ENCODE measurements around the gene ARAF.

ARAF gene

GRCh38 chrX:47564438-47565085 lies 3.6 kb downstream of the ARAF start:
- DNase-seq = no peak

- DNase-seq = no peak
Measured at GRCh38 chrX:47566841-47567240, 5.8 kb downstream of the ARAF start.

GRCh38 chrX:47568656-47569295 lies 7.8 kb downstream of the ARAF start:
- no peak for DNase-seq

GRCh38 chrX:47570794-47571193 lies 9.8 kb downstream of the ARAF start:
- DNase-seq = no peak

- no peak for DNase-seq
Measured at GRCh38 chrX:47571215-47571614, 10.2 kb downstream of the ARAF start.

- DNase-seq = no peak
Measured at GRCh38 chrX:47571896-47572295, 10.9 kb downstream of the ARAF start.

- no peak for DNase-seq
Measured at GRCh38 chrX:47572773-47573340, 11.9 kb downstream of the ARAF start.

- no peak for DNase-seq
Measured at GRCh38 chrX:47573341-47574075, 12.5 kb downstream of the ARAF start.

- no peak for DNase-seq
Measured at GRCh38 chrX:47574076-47574546, 13.1 kb downstream of the ARAF start.

GRCh38 chrX:47574547-47575301 lies 13.7 kb downstream of the ARAF start:
- DNase-seq = no peak

GRCh38 chrX:47576021-47576898 lies 15.3 kb downstream of the ARAF start:
- DNase-seq = no peak

GRCh38 chrX:47577424-47577823 lies 16.4 kb downstream of the ARAF start:
- DNase-seq = no peak

- no peak for DNase-seq
Measured at GRCh38 chrX:47577901-47578300, 16.9 kb downstream of the ARAF start.

GRCh38 chrX:47578692-47579091 lies 17.7 kb downstream of the ARAF start:
- DNase-seq = no peak

GRCh38 chrX:47579537-47579936 lies 18.5 kb downstream of the ARAF start:
- DNase-seq = no peak

GRCh38 chrX:47581731-47582647 lies 21.0 kb downstream of the ARAF start, which contains the start of gene TIMP1:
Gene TIMP1, plus strand, starts transcription at chrX:47582436. Its CDS starts 980 bp downstream, at chrX:47583416.
- DNase-seq = peak; percentile 81

- no peak for DNase-seq
Measured at GRCh38 chrX:47583240-47583861, 22.3 kb downstream of the ARAF start.

GRCh38 chrX:47584714-47585113 lies 23.7 kb downstream of the ARAF start:
- DNase-seq = no peak

GRCh38 chrX:47585273-47585672 lies 24.3 kb downstream of the ARAF start:
- DNase-seq = no peak

Data from activated CD8-positive, alpha-beta memory T cell treated with anti-CD3 and anti-CD28 coated beads, Interleukin-2, amount 50 U/mL, for 4 hours (primary cell).